Stimulated activated CD8-positive, alpha-beta memory T cell treated with anti-CD3 and anti-CD28 coated beads, Interleukin-4, amount 100 ng/mL, for 1 hour (primary cell): Measurements from ENCODE around the gene INAFM2.

ENCODE experiments used
- DNase-seq, 2 donors: peaks; one replicate each; pipeline ENCODE4 v3.0.0-alpha.2; 2020; ENCODE audit warnings: low read depth in 2 of 2, low spot score in 1 of 2

INAFM2 gene

GRCh38 chr15:40327457-40327856, 4.0 kb downstream of the INAFM2 start:
- no peak for DNase-seq

- DNase-seq: no peak
These were observed 4.7 kb downstream of the INAFM2 start for GRCh38 chr15:40328176-40328575.

- DNase-seq: no peak
These were observed 5.3 kb downstream of the INAFM2 start for GRCh38 chr15:40328751-40329150.

GRCh38 chr15:40329804-40330203, 6.3 kb downstream of the INAFM2 start:
- DNase-seq: no peak

GRCh38 chr15:40330368-40330836, 6.9 kb downstream of the INAFM2 start:
- DNase-seq: no peak

GRCh38 chr15:40331026-40331425, 7.5 kb downstream of the INAFM2 start:
- DNase-seq: no peak

- DNase-seq: no peak
These were observed 8.1 kb downstream of the INAFM2 start for GRCh38 chr15:40331637-40332036.

GRCh38 chr15:40332113-40332781, 8.8 kb downstream of the INAFM2 start:
- DNase-seq: no peak

GRCh38 chr15:40333922-40334492, 10.5 kb downstream of the INAFM2 start:
- no peak for DNase-seq

GRCh38 chr15:40334541-40334940, 11.0 kb downstream of the INAFM2 start:
- no peak for DNase-seq

- no peak for DNase-seq
These were observed 11.7 kb downstream of the INAFM2 start for GRCh38 chr15:40334941-40335795.

- no peak for DNase-seq
These were observed 12.6 kb downstream of the INAFM2 start for GRCh38 chr15:40335938-40336743.

GRCh38 chr15:40336744-40337122, 13.2 kb downstream of the INAFM2 start:
- no peak for DNase-seq

GRCh38 chr15:40337597-40337996, 14.1 kb downstream of the INAFM2 start:
- no peak for DNase-seq

- peak in 1 of 2 donors; percentile 57 for DNase-seq
These were observed 14.7 kb downstream of the INAFM2 start for GRCh38 chr15:40338041-40338657.

GRCh38 chr15:40338921-40339620, 15.6 kb downstream of the INAFM2 start:
- no peak for DNase-seq

GRCh38 chr15:40339621-40339945, 16.1 kb downstream of the INAFM2 start:
- no peak for DNase-seq

GRCh38 chr15:40340038-40340739, 16.7 kb downstream of the INAFM2 start:
- no peak for DNase-seq

GRCh38 chr15:40340740-40341400, 17.4 kb downstream of the INAFM2 start, which contains the start of gene CCDC9B:
Gene CCDC9B (minus strand): TSS chr15:40340939. CDS start chr15:40340819, 120 bp downstream.
- DNase-seq: no peak
